Calu3 (cell line): ENCODE data around the gene GCNT2. TPM values are rescaled to one million over a fixed set of nuclear protein-coding genes. Genes with fewer than 3 reads are reported as not detected.

Source experiments
- BruUV-seq: library from RNA; stranded (reverse); fragments of 400-500 nt; replicated peaks from 2 replicates; lab custom pipeline; 2021; lab: Mats Ljungman, UMichigan
- CTCF ChIA-PET: fragments of 300-600 bp; sonication (Branson Sonifier 250); formaldehyde crosslinking; loops from one replicate; lab custom pipeline; 2022; ENCODE audit warnings: antibody characterized with exemption; lab: Charles Lee
- DNase-seq: peaks from one replicate; pipeline ENCODE4 v3.0.0; 2022
- H3K27ac Mint-ChIP-seq: one replicate; pipeline ENCODE4 v1.8.0; 2022; ENCODE audit warnings: mixed read lengths; ENCODE audit not compliant: unreplicated experiment
- H3K27me3 Mint-ChIP-seq: one replicate; pipeline ENCODE4 v1.8.0; 2022; ENCODE audit warnings: mixed read lengths; ENCODE audit not compliant: unreplicated experiment
- H3K36me3 Mint-ChIP-seq: one replicate; pipeline ENCODE4 v1.8.0; 2022; ENCODE audit warnings: mild to moderate bottlenecking, moderate library complexity, mixed read lengths; ENCODE audit not compliant: insufficient read depth, unreplicated experiment
- H3K4me1 Mint-ChIP-seq: one replicate; pipeline ENCODE4 v1.8.0; 2022; ENCODE audit warnings: mild to moderate bottlenecking, low read depth, mixed read lengths; ENCODE audit not compliant: unreplicated experiment
- H3K4me3 Mint-ChIP-seq: one replicate; pipeline ENCODE4 v1.8.0; 2022; ENCODE audit warnings: mild to moderate bottlenecking, low read depth, moderate library complexity, mixed read lengths; ENCODE audit not compliant: unreplicated experiment
- H3K9me3 Mint-ChIP-seq: one replicate; pipeline ENCODE4 v1.8.0; 2022; ENCODE audit warnings: low read depth, mixed read lengths; ENCODE audit not compliant: unreplicated experiment
- CTCF ChIP-seq: fragments of 200-600 bp; IDR thresholded peaks from one replicate; pipeline ENCODE4 v1.8.0; 2022; ENCODE audit warnings: antibody characterized with exemption; ENCODE audit not compliant: unreplicated experiment
- intact Hi-C: fragments of 100-400 bp; cut with micrococcal nuclease; formaldehyde crosslinking; loops from one replicate; pipeline ENCODE4 v1.10.0; 2022; ENCODE audit not compliant: unreplicated experiment
- total RNA-seq: library from RNA; stranded (reverse); gene quantifications from 2 replicates; pipeline ENCODE4 v1.2.3, GENCODE V29; 2022

GCNT2 gene
- total RNA-seq, 1 experiment from 2014 or later, result 18.0 TPM

- DNase-seq, result no peak
- no peaks in the 10 kb centered on the region for H3K36me3 Mint-ChIP-seq
- H3K4me3 Mint-ChIP-seq, result no peak overlapping the region
- TF ChIP-seq CTCF, result no peak
- CTCF ChIA-PET, result no interaction called here
- intact Hi-C loops, result no loop called here
- BruUV-seq, result no TSS peak
- H3K4me1 Mint-ChIP-seq, result peaks cover 8% of the 10 kb centered on the region
- H3K27me3 Mint-ChIP-seq, result no peaks in the 10 kb centered on the region
- no peaks in the 10 kb centered on the region for H3K9me3 Mint-ChIP-seq
- no peak overlapping the region for H3K27ac Mint-ChIP-seq
Observed at GRCh38 chr6:10542213-10542612, 21.1 kb downstream of the GCNT2 start.

GRCh38 chr6:10543488-10543887, 22.3 kb downstream of the GCNT2 start:
- CTCF ChIA-PET, result no interaction called here
- H3K4me1 Mint-ChIP-seq, result peaks cover 8% of the 10 kb centered on the region
- H3K9me3 Mint-ChIP-seq, result no peaks in the 10 kb centered on the region
- no peaks in the 10 kb centered on the region for H3K27me3 Mint-ChIP-seq
- no peaks in the 10 kb centered on the region for H3K36me3 Mint-ChIP-seq
- TF ChIP-seq CTCF, result no peak
- H3K4me3 Mint-ChIP-seq, result no peak overlapping the region
- BruUV-seq, result no TSS peak
- DNase-seq, result no peak
- no peak overlapping the region for H3K27ac Mint-ChIP-seq
- intact Hi-C loops, result no loop called here

- H3K4me1 Mint-ChIP-seq, result no peaks in the 10 kb centered on the region
Observed at GRCh38 chr6:10545482-10545881, 24.3 kb downstream of the GCNT2 start.

GRCh38 chr6:10547809-10548208, 26.7 kb downstream of the GCNT2 start:
- Mint-ChIP-seq H3K27ac (no peak overlapping the region), H3K4me1 (no peaks in the 10 kb centered on the region), H3K27me3 (no peaks in the 10 kb centered on the region), H3K4me3 (no peak overlapping the region), H3K36me3 (no peaks in the 10 kb centered on the region), H3K9me3 (no peaks in the 10 kb centered on the region)
- DNase-seq, result no peak
- no TSS peak for BruUV-seq
- TF ChIP-seq CTCF, result no peak
- intact Hi-C loops, result no loop called here
- CTCF ChIA-PET, result no interaction called here

More at GRCh38 chr6:10545482-10545881, 24.3 kb downstream of the GCNT2 start:
- no peak for DNase-seq
- no TSS peak for BruUV-seq
- no peaks in the 10 kb centered on the region for H3K27me3 Mint-ChIP-seq
- intact Hi-C loops, result no loop called here
- H3K9me3 Mint-ChIP-seq, result no peaks in the 10 kb centered on the region
- H3K27ac Mint-ChIP-seq, result no peak overlapping the region
- TF ChIP-seq CTCF, result no peak
- no peaks in the 10 kb centered on the region for H3K36me3 Mint-ChIP-seq
- CTCF ChIA-PET, result no interaction called here
- H3K4me3 Mint-ChIP-seq, result no peak overlapping the region
